KG1 (cell line): Measurements from ENCODE around the gene NAIP.
"Not testable (repeated sequence)": the region's sequence is repeated elsewhere in the genome, so short reads cannot be mapped to it uniquely, and the experiment has no call there.

ENCODE experiments used
- DNase-seq: peaks from one replicate; lab custom pipeline; 2025; lab: John Stamatoyannopoulos, UW

The NAIP gene

GRCh38 chr5:71025289-71025953 lies at the start of gene NAIP:
NAIP (minus strand) TSS chr5:71025339; CDS start chr5:71012915, 12,424 bp downstream.
- DNase-seq, result not testable (repeated sequence)

DNA sequence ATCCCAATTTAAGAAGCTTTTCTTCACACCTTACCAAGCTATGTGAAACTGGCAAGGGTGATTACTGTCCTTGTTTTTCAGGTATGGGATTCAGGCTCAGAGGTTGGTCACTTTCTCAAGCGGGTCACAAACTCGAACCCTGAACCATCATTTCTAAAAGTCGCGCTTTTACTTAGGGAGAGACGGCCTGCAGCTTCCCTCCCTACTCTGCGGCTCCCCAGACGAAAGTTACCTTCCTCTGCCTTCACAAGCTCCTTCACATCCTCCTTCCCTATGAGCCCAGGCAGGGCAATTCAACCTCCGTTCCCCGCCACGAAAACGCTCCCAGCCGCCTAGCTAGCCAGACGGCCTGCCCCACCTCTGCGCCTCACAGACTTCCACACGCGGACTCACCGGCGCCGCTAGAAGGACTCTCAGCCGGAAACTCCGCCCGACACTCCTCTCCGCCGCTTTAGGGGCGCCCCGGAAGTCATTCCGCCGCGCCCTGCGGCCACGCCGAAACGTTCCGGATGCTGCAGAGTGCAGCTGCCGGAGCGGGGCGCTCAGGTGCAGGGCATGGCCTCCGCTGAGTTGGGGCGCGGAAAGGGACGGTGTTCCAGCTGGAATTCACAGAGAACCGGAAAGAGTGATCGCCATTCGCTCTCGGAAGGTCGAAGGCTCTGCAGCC lies 42.3 kb upstream of the NAIP start, which contains the start of gene GTF2H2:
Gene GTF2H2, minus strand, starts transcription at position 415 of the 667 bp plus-strand sequence. CDS start 4,913 bp downstream, outside the sequence.
- not testable (repeated sequence) for DNase-seq

- not testable (repeated sequence) for DNase-seq
These were observed 36.2 kb upstream of the NAIP start for GRCh38 chr5:71061322-71061721.

- DNase-seq, result not testable (repeated sequence)
These were observed 34.3 kb upstream of the NAIP start for GRCh38 chr5:71059426-71059825.

DNA sequence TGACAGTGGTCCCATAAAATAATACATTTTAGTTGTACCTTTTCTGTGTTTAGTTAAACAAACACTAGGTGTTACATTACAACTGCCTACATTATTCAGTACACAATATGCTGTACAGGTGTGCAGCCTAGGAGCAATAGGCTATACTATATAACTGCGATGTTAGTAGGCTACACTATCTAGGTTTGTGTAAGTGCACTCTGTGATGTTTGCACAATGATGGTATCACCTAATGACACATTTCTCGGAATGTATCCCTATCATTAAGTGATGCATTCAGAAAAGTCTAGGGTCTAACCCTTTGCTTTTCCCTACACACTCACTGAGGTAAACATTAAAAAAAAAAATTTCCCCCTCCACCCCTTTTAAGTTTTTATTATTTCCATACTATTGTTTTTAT lies 19.7 kb upstream of the NAIP start:
- not testable (repeated sequence) for DNase-seq

GRCh38 chr5:71044128-71044527 lies 19.0 kb upstream of the NAIP start:
- not testable (repeated sequence) for DNase-seq

- not testable (repeated sequence) for DNase-seq
These were observed 6.1 kb upstream of the NAIP start for GRCh38 chr5:71031046-71031776.

DNA sequence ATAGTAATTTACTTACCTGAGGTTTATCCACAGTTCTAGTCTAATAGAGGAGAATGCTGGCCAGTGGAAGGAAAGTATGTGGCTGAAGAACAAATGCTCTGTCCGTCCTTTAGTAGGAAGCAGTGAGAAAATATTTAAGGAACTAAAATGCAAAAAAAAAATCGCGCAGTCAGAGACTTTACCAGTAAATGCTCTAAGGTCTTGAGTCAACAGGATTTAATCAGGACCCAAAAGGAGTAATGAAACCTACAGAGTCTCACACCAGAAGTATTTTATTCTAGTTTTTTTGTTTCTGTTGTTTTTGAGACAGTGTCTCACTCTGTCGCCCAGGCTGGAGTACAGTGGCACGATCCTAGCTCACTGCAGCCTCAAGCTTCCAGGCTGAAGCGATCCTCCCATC lies 4.5 kb downstream of the NAIP start:
- DNase-seq, result not testable (repeated sequence)

GRCh38 chr5:71018376-71019005 lies 6.6 kb downstream of the NAIP start:
- DNase-seq, result not testable (repeated sequence)

DNA sequence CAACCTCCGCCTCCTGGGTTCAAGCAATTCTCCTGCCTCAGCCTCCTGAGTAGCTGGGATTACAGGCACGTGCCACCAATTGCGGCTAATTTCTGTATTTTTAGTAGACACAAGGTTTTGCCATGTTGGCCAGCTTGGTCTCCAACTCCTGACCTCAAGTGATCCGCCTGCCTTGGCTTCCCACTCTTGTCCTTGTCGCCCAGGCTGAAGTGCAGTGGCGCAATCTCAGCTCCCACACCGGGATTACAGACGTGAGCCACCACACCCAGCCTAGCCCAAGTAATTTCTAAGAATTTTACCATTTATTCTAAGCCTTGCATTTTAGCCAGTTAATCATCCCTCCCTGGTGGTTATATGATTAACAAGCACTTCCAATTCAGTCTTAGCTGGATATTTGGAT lies 11.0 kb downstream of the NAIP start:
- no peak for DNase-seq

GRCh38 chr5:71013575-71013974 lies 11.6 kb downstream of the NAIP start:
- no peak for DNase-seq

GRCh38 chr5:71011194-71011792 lies 13.8 kb downstream of the NAIP start:
- DNase-seq, result no peak

DNA sequence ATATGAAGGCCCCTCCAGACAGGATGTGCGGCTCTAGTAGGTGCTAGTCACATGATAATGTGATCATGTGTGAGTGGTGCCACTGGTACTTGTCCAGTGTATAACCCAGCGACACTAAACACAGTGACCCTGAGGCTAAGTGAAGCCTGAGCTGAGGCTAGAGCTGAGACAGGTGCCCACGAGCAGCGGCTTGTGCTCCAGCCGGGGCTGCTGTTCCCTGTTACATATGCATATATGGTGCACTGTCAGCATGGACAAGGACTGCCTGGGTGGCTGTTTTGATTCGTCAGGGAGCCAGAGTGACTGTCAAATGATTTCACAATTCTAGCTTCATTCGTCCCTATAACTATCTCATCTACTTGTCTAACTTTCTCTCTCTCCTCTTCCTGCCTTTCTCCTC lies 18.2 kb downstream of the NAIP start:
- not testable (repeated sequence) for DNase-seq

- DNase-seq, result not testable (repeated sequence)
These were observed 40.3 kb downstream of the NAIP start for GRCh38 chr5:70984882-70985281.

DNA sequence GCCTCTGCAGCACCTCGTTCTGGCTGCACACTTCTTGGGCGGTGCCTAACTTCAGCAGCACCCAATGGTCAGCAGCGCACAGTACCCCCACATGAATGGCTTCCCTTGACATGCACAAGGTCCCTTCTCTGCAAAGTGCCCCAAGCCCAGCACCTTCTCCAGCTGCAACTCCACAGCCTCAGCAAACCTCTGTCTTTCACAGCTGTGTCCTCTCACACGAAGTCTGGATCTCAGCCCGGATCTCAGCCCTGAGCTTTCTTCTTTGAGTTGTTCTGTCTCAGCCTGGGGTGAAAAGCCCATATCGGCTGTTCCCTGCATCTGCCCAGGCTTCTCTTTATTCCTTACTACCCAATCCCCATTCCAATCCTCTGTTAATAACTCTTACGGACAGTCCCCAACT lies 57.9 kb downstream of the NAIP start:
- DNase-seq, result not testable (repeated sequence)

- DNase-seq, result not testable (repeated sequence)
These were observed 60.6 kb downstream of the NAIP start for GRCh38 chr5:70964531-70964930.

DNA sequence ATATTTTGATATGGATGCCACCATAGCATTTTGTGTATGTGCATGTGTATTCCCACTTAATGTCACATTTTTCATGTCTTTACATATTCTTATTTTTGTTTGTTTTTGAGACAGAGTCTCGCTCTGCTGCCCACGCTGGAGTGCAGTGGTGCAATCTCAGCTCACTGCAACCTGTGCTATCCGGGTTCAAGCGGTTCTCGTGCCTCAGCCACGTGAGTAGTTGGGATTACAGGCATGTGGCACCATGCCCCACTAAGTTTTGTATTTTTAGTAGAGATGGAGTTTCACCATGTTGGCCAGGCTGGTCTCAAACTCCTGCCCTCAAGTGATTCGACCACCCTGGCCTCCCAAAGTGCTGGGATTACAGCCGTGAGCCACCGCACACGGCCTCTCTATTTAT lies 72.1 kb downstream of the NAIP start:
- DNase-seq, result not testable (repeated sequence)

DNA sequence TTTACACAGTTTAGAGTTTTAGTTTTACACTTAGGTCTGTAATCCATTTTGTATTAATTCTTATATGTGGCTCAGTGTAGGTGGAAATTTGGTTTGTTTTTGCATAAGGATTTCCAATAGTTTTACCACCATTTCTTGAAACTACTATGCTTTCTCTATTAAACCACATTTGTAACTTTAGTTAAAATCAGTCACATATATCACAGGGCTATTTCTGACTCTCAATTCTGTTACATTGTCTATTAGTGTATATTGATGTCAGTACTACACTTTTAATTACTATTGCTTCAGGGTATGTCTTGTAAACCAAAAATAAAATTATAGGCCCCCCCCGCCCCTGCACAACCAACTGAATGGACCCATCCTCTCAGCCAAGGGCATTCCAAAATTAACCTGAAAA lies 92.6 kb downstream of the NAIP start:
- not testable (repeated sequence) for DNase-seq

GRCh38 chr5:70931709-70932368 lies 93.3 kb downstream of the NAIP start:
- not testable (repeated sequence) for DNase-seq

GRCh38 chr5:70925211-70925562 lies 100.0 kb downstream of the NAIP start:
- not testable (repeated sequence) for DNase-seq
